AG04449 (cell line): Measurements from ENCODE around the gene WDR27.

ENCODE experiments used
- CTCF ChIA-PET: fragments of 350-600 bp; formaldehyde crosslinking; extraction: SDS; loops from one replicate; lab custom pipeline; 2021; ENCODE audit warnings: antibody characterized with exemption; lab: Yijun Ruan, JAX
- POLR2A ChIA-PET: fragments of 400-600, 350-600 bp; formaldehyde crosslinking; extraction: SDS; loops from one replicate; lab custom pipeline; 2020; ENCODE audit warnings: antibody characterized with exemption, inconsistent platforms; lab: Yijun Ruan, JAX
- DNase-seq: peaks from one replicate; pipeline ENCODE4 v3.0.0-alpha.2; 2010; ENCODE audit warnings: low read depth, low spot score
- H3K4me3 ChIP-seq: 2 replicates; pipeline ENCODE4 v1.5.1; 2011; ENCODE audit warnings: low read depth, mild to moderate bottlenecking, control low read depth, low read length
- CTCF ChIP-seq: IDR thresholded peaks from one replicate; pipeline ENCODE4 v1.5.1; 2011; ENCODE audit warnings: mild to moderate bottlenecking, moderate library complexity, low read length, control low read depth, inconsistent platforms; ENCODE audit not compliant: insufficient read depth; ENCODE audit errors: missing control alignments

Gene WDR27

GRCh38 chr6:169719117-169719516 is 17.3 kb upstream of the WDR27 start:
- H3K4me3 ChIP-seq, result no peak overlapping the region
- no peak for DNase-seq
- TF ChIP-seq CTCF, result no peak
- CTCF ChIA-PET, result interaction anchor here (0.7 kb wide), 1 partner anchor 196 kb away, joined by 3 read pairs; no protein-coding TSS in a partner anchor
- POLR2A ChIA-PET, result no interaction called here

- CTCF ChIA-PET, result interaction anchor here (5.1 kb wide), 1 partner anchor 10 kb away, joined by 27 read pairs; no protein-coding TSS in a partner anchor
- no peak for DNase-seq
- POLR2A ChIA-PET, result no interaction called here
- no peak for TF ChIP-seq CTCF
- no peak overlapping the region for H3K4me3 ChIP-seq
Observed at GRCh38 chr6:169714595-169714994, 12.8 kb upstream of the WDR27 start.

GRCh38 chr6:169714178-169714577 is 12.3 kb upstream of the WDR27 start:
- no peak for TF ChIP-seq CTCF
- ChIA-PET CTCF (interaction anchor here (0.9 to 5.1 kb wide), 2 partner anchors 9 kb away, joined by 4 to 27 read pairs; no protein-coding TSS in a partner anchor), POLR2A (no interaction called here)
- DNase-seq, result no peak
- H3K4me3 ChIP-seq, result no peak overlapping the region

- CTCF ChIA-PET, result interaction anchor here (0.8 kb wide), 1 partner anchor 13 kb away, joined by 3 read pairs; no protein-coding TSS in a partner anchor
- POLR2A ChIA-PET, result no interaction called here
Observed at GRCh38 chr6:169710009-169710408, 8.2 kb upstream of the WDR27 start.

GRCh38 chr6:169709293-169709692 is 7.5 kb upstream of the WDR27 start:
- ChIA-PET POLR2A (no interaction called here), CTCF (interaction anchor here (1.7 kb wide), 1 partner anchor 13 kb away, joined by 6 read pairs; no protein-coding TSS in a partner anchor)
- no peak for TF ChIP-seq CTCF
- no peak overlapping the region for H3K4me3 ChIP-seq
- DNase-seq, result no peak

More at GRCh38 chr6:169710009-169710408, 8.2 kb upstream of the WDR27 start:
- no peak for DNase-seq
- TF ChIP-seq CTCF, result no peak
- no peak overlapping the region for H3K4me3 ChIP-seq

GRCh38 chr6:169707772-169708171 is 5.9 kb upstream of the WDR27 start:
- ChIA-PET POLR2A (no interaction called here), CTCF (interaction anchor here (1.7 kb wide), 1 partner anchor 15 kb away, joined by 6 read pairs; no protein-coding TSS in a partner anchor)
- no peak for TF ChIP-seq CTCF
- DNase-seq, result no peak
- no peak overlapping the region for H3K4me3 ChIP-seq
